Stomach smooth muscle (tissue), 2 donors: Measurements from ENCODE around the gene CASP2.
"Not testable (repeated sequence)": the region's sequence is repeated elsewhere in the genome, so short reads cannot be mapped to it uniquely, and the experiment has no call there.

ENCODE experiments used
- H3K27ac ChIP-seq: one replicate; pipeline ENCODE4 v1.7.0; 2013; ENCODE audit warnings: mild to moderate bottlenecking, low read length, inconsistent platforms
- H3K27me3 ChIP-seq, 2 donors: one replicate each; pipeline ENCODE4 v1.7.0; 2013; ENCODE audit warnings: low read length in 2 of 2; ENCODE audit not compliant: insufficient read depth in 2 of 2, control insufficient read depth in 1 of 2
- H3K36me3 ChIP-seq, 2 donors: one replicate each; pipeline ENCODE4 v1.7.0; 2013; ENCODE audit warnings: low read length in 2 of 2; ENCODE audit not compliant: control insufficient read depth in 2 of 2, insufficient read depth in 2 of 2
- H3K4me1 ChIP-seq: one replicate; pipeline ENCODE4 v1.7.0; 2013; ENCODE audit warnings: low read length; ENCODE audit not compliant: control insufficient read depth, insufficient read depth
- H3K4me3 ChIP-seq, 2 donors: one replicate each; pipeline ENCODE4 v1.7.0; 2013; ENCODE audit warnings: low read length in 2 of 2
- H3K9ac ChIP-seq, 2 donors: one replicate each; pipeline ENCODE4 v1.7.0; 2013; ENCODE audit warnings: low read length in 2 of 2, mild to moderate bottlenecking in 1 of 2
- H3K9me3 ChIP-seq, 2 donors: one replicate each; pipeline ENCODE4 v1.7.0; 2013; ENCODE audit warnings: low read length in 2 of 2; ENCODE audit not compliant: control insufficient read depth in 2 of 2
- donor health status: healthy.
- donor health status: Pancreatic carcinoma.

The CASP2 gene

GRCh38 chr7:143264196-143264568 is 24.0 kb upstream of the CASP2 start:
- Histone ChIP-seq H3K4me3 (peak overlapping the region; percentile 94 to 95), H3K9ac (peak overlapping the region; percentile 85 to 86)

GRCh38 chr7:143265017-143265693 is 23.0 kb upstream of the CASP2 start:
- Histone ChIP-seq H3K4me1 (peaks cover 14% of the 10 kb centered on the region), H3K27ac (no peak overlapping the region), H3K4me3 (peak overlapping the region in 1 of 2 donors; percentile 95), H3K9me3 (no peaks in the 10 kb centered on the region), H3K27me3 (no peaks in the 10 kb centered on the region), H3K9ac (no peak overlapping the region), H3K36me3 (peaks cover 23 to 25% of the 10 kb centered on the region in 2 donors)

More at GRCh38 chr7:143264196-143264568, 24.0 kb upstream of the CASP2 start:
- not testable (repeated sequence) for H3K27me3 ChIP-seq, H3K9me3 ChIP-seq
- H3K27ac ChIP-seq, result peak overlapping the region; percentile 67
- peaks cover 21 to 23% of the 10 kb centered on the region in 2 donors for H3K36me3 ChIP-seq
- peaks cover 14% of the 10 kb centered on the region for H3K4me1 ChIP-seq

GRCh38 chr7:143269251-143269650 is 18.9 kb upstream of the CASP2 start:
- no peak overlapping the region for H3K9ac ChIP-seq
- peaks cover 23 to 25% of the 10 kb centered on the region in 2 donors for H3K36me3 ChIP-seq
- no peak overlapping the region for H3K27ac ChIP-seq

GRCh38 chr7:143271240-143271639 is 16.9 kb upstream of the CASP2 start:
- no peak overlapping the region for H3K4me3 ChIP-seq
- H3K36me3 ChIP-seq, result peaks cover 22 to 23% of the 10 kb centered on the region in 2 donors
- H3K27ac ChIP-seq, result no peak overlapping the region
- no peak overlapping the region for H3K9ac ChIP-seq
- no peaks in the 10 kb centered on the region for H3K9me3 ChIP-seq
- H3K27me3 ChIP-seq, result no peaks in the 10 kb centered on the region
- no peaks in the 10 kb centered on the region for H3K4me1 ChIP-seq

More at GRCh38 chr7:143269251-143269650, 18.9 kb upstream of the CASP2 start:
- H3K4me1 ChIP-seq, result peaks cover 8% of the 10 kb centered on the region
- H3K27me3 ChIP-seq, result no peaks in the 10 kb centered on the region
- no peaks in the 10 kb centered on the region for H3K9me3 ChIP-seq
- H3K4me3 ChIP-seq, result no peak overlapping the region

- Histone ChIP-seq H3K4me1 (no peaks in the 10 kb centered on the region), H3K27ac (no peak overlapping the region), H3K9me3 (no peaks in the 10 kb centered on the region), H3K4me3 (no peak overlapping the region), H3K36me3 (peaks cover 12 to 13% of the 10 kb centered on the region in 2 donors), H3K9ac (no peak overlapping the region), H3K27me3 (no peaks in the 10 kb centered on the region)
Observed at GRCh38 chr7:143272871-143273270, 15.3 kb upstream of the CASP2 start.

GRCh38 chr7:143279186-143280098 is 8.7 kb upstream of the CASP2 start:
- Histone ChIP-seq H3K4me3 (peak overlapping the region in 1 of 2 donors; percentile 8), H3K4me1 (peaks cover 4% of the 10 kb centered on the region), H3K9me3 (no peaks in the 10 kb centered on the region), H3K36me3 (no peaks in the 10 kb centered on the region), H3K27me3 (no peaks in the 10 kb centered on the region), H3K27ac (no peak overlapping the region), H3K9ac (peak overlapping the region in 1 of 2 donors; percentile 9)

GRCh38 chr7:143280160-143280559 is 8.0 kb upstream of the CASP2 start:
- no peak overlapping the region for H3K4me3 ChIP-seq
- peak overlapping the region in 1 of 2 donors; percentile 9 for H3K9ac ChIP-seq

GRCh38 chr7:143280566-143280965 is 7.6 kb upstream of the CASP2 start:
- H3K27ac ChIP-seq, result no peak overlapping the region

More at GRCh38 chr7:143280160-143280559, 8.0 kb upstream of the CASP2 start:
- H3K36me3 ChIP-seq, result no peaks in the 10 kb centered on the region
- H3K27ac ChIP-seq, result no peak overlapping the region
- H3K9me3 ChIP-seq, result no peaks in the 10 kb centered on the region
- peaks cover 4% of the 10 kb centered on the region for H3K4me1 ChIP-seq
- no peaks in the 10 kb centered on the region for H3K27me3 ChIP-seq

GRCh38 chr7:143281529-143281928 is 6.6 kb upstream of the CASP2 start:
- H3K4me1 ChIP-seq, result peaks cover 4% of the 10 kb centered on the region
- H3K36me3 ChIP-seq, result no peaks in the 10 kb centered on the region
- no peaks in the 10 kb centered on the region for H3K9me3 ChIP-seq
- no peak overlapping the region for H3K27ac ChIP-seq
- H3K9ac ChIP-seq, result no peak overlapping the region
- H3K27me3 ChIP-seq, result no peaks in the 10 kb centered on the region
- H3K4me3 ChIP-seq, result no peak overlapping the region

More at GRCh38 chr7:143280566-143280965, 7.6 kb upstream of the CASP2 start:
- H3K36me3 ChIP-seq, result no peaks in the 10 kb centered on the region
- H3K4me1 ChIP-seq, result peaks cover 4% of the 10 kb centered on the region
- H3K9me3 ChIP-seq, result no peaks in the 10 kb centered on the region
- no peak overlapping the region for H3K4me3 ChIP-seq
- H3K9ac ChIP-seq, result no peak overlapping the region
- no peaks in the 10 kb centered on the region for H3K27me3 ChIP-seq

- H3K9me3 ChIP-seq, result no peaks in the 10 kb centered on the region
- H3K27ac ChIP-seq, result no peak overlapping the region
- no peaks in the 10 kb centered on the region for H3K27me3 ChIP-seq
- H3K9ac ChIP-seq, result no peak overlapping the region
- H3K36me3 ChIP-seq, result no peaks in the 10 kb centered on the region
- no peak overlapping the region for H3K4me3 ChIP-seq
- H3K4me1 ChIP-seq, result peaks cover 4% of the 10 kb centered on the region
Observed at GRCh38 chr7:143282124-143282523, 6.0 kb upstream of the CASP2 start.
